Right lobe of liver (tissue), 4 donors: ENCODE data around the gene DVL1.

Experiments
- CTCF ChIP-seq, 4 donors: fragments of 200-600 bp in 3 of 4; fragments of 450-650 bp in 1 of 4; IDR thresholded peaks; one replicate each; pipeline versions ENCODE4 v1.5.1 to v1.8.0; 2016 to 2022; ENCODE audit warnings: antibody characterized with exemption in 4 of 4, mild to moderate bottlenecking in 2 of 4
- POLR2A ChIP-seq: fragments of 450-650 bp; IDR thresholded peaks from one replicate; pipeline ENCODE4 v1.6.1; 2017; ENCODE audit warnings: antibody characterized with exemption, mild to moderate bottlenecking
- donor health status: DM: no; HTN: no; CAD: no.
- donor health status: DM: no; HTN: no; CAD: no.
- donor health status: DM: no; HTN: yes; CAD: no.

GRCh38 chr1:1342584-1343115, 6.6 kb downstream of the DVL1 start:
- no peak for TF ChIP-seq CTCF (IDR thresholded peaks at IDR 0.05)
- TF ChIP-seq POLR2A = no peak
